HepG2 (cell line): ENCODE results near the gene UBL7. TPM values are rescaled to one million over a fixed set of nuclear protein-coding genes. Genes with fewer than 3 reads are reported as not detected.

Experiments used
- BCLAF1 ChIP-seq: fragments of 450-650 bp; IDR thresholded peaks from 2 replicates; pipeline ENCODE4 v1.6.1; 2017; ENCODE audit warnings: mild to moderate bottlenecking
- CCAR2 ChIP-seq: fragments of 200-400 bp; formaldehyde crosslinking; optimal IDR thresholded peaks from 2 replicates; pipeline ENCODE3; 2018; ENCODE audit warnings: low read depth, mild to moderate bottlenecking, low read length, moderate library complexity
- ELK4 ChIP-seq: sonication (generic); formaldehyde crosslinking; IDR thresholded peaks from 2 replicates; pipeline ENCODE4 v1.9.0; 2021; ENCODE audit warnings: missing genetic modification reagents, borderline replicate concordance
- ETV5 ChIP-seq: IDR thresholded peaks from 2 replicates; pipeline ENCODE4 v1.6.1; 2018; ENCODE audit warnings: missing biosample characterization, missing genetic modification reagents, inconsistent platforms, borderline replicate concordance
- FLYWCH1 ChIP-seq: sonication (generic); formaldehyde crosslinking; IDR thresholded peaks from 2 replicates; pipeline ENCODE4 v1.8.1; 2023; ENCODE audit warnings: mild to moderate bottlenecking, missing genetic modification reagents
- PATZ1 ChIP-seq: sonication (generic); formaldehyde crosslinking; IDR thresholded peaks from 2 replicates; pipeline ENCODE4 v1.4.0; 2020; ENCODE audit warnings: missing genetic modification reagents
- RFX3 ChIP-seq: IDR thresholded peaks from 2 replicates; pipeline ENCODE4 v1.6.1; 2016; ENCODE audit warnings: missing biosample characterization, missing genetic modification reagents
- SRSF9 ChIP-seq: fragments of 200-400 bp; formaldehyde crosslinking; IDR thresholded peaks from 2 replicates; pipeline ENCODE4 v1.6.1; 2018; ENCODE audit warnings: borderline replicate concordance, mild to moderate bottlenecking, low read depth, low read length; ENCODE audit not compliant: insufficient read depth, poor library complexity, severe bottlenecking
- SYNCRIP ChIP-seq: fragments of 200-400 bp; formaldehyde crosslinking; IDR thresholded peaks from 2 replicates; pipeline ENCODE4 v1.6.1; 2018; ENCODE audit warnings: mild to moderate bottlenecking, low read depth, low read length; ENCODE audit not compliant: insufficient read depth
- TAF1 ChIP-seq: sonication (generic); formaldehyde crosslinking; IDR thresholded peaks from 2 replicates; pipeline ENCODE4 v1.4.0; 2020; ENCODE audit warnings: missing genetic modification reagents
- TMF1 ChIP-seq: sonication (generic); formaldehyde crosslinking; IDR thresholded peaks from 2 replicates; pipeline ENCODE4 v1.8.1; 2022; ENCODE audit warnings: low read depth, missing genetic modification reagents
- ZBTB37 ChIP-seq: sonication (generic); formaldehyde crosslinking; IDR thresholded peaks from 2 replicates; pipeline ENCODE4 v1.4.0; 2020; ENCODE audit warnings: mild to moderate bottlenecking, missing genetic modification reagents
- ZC3H13 ChIP-seq: sonication (generic); formaldehyde crosslinking; IDR thresholded peaks from 2 replicates; pipeline ENCODE4 v1.8.1; 2023; ENCODE audit warnings: mild to moderate bottlenecking, missing genetic modification reagents, moderate library complexity
- ZFP36 ChIP-seq: fragments of 150-350 bp; IDR thresholded peaks from 2 replicates; pipeline ENCODE4 v1.6.1; 2018; ENCODE audit warnings: borderline replicate concordance, low read length, low read depth; ENCODE audit not compliant: partially characterized antibody
- ZNF256 ChIP-seq: sonication (generic); formaldehyde crosslinking; conservative IDR thresholded peaks from 2 replicates; pipeline ENCODE4 v1.4.0; 2020; ENCODE audit warnings: missing genetic modification reagents
- ZNF354B ChIP-seq: sonication (generic); formaldehyde crosslinking; IDR thresholded peaks from 2 replicates; pipeline ENCODE4 v1.8.0; 2022; ENCODE audit warnings: mild to moderate bottlenecking, missing genetic modification reagents
- ZNF451 ChIP-seq: sonication (generic); formaldehyde crosslinking; IDR thresholded peaks from 2 replicates; pipeline ENCODE4 v1.5.0; 2020; ENCODE audit warnings: mild to moderate bottlenecking, missing genetic modification reagents
- ZNF768 ChIP-seq: sonication (generic); formaldehyde crosslinking; IDR thresholded peaks from 2 replicates; pipeline ENCODE4 v1.4.0; 2020; ENCODE audit warnings: missing genetic modification reagents
- ZNF773 ChIP-seq: sonication (generic); formaldehyde crosslinking; IDR thresholded peaks from 2 replicates; pipeline ENCODE4 v1.4.0; 2020; ENCODE audit warnings: missing genetic modification reagents, borderline replicate concordance
- polyA plus RNA-seq, 8 experiments: library from polyadenylated mRNA; depleted of rRNA in 3 of 8; stranded (reverse) in 7 of 8; unstranded in 1 of 8; fragments of >200 nt; fragmentation: Illumina TruSeq in 4 of 8; extraction: Trizol in 4 of 8; gene quantifications; 2 replicates each; pipeline versions ENCODE4 v1.2.1 to v1.2.3, GENCODE V29; 2011 to 2016; ENCODE audit warnings: low read depth in 4 of 8, missing spikeins in 1 of 8, mixed read lengths in 1 of 8; ENCODE audit not compliant: insufficient read depth in 1 of 8
- total RNA-seq, 5 experiments: library from RNA; depleted of rRNA; stranded (reverse); fragments of >200 nt; fragmentation: Illumina TruSeq; extraction: Trizol; gene quantifications; 2 replicates each; pipeline ENCODE4 v1.2.3, GENCODE V29; 2016; ENCODE audit warnings: low read depth in 1 of 5

The UBL7 gene
- total and polyA plus RNA-seq, 2 of the 13 experiments (the other 11 are each of a cell fraction or from before 2014, with no cell fraction given) = 55.0 to 63.5 TPM

- TF ChIP-seq PATZ1 (CRISPR knock-in tag) (peak; percentile 73), RFX3 (CRISPR knock-in tag) (no peak), ZNF773 (CRISPR knock-in tag) (no peak), ZNF451 (CRISPR knock-in tag) (no peak), TAF1 (CRISPR knock-in tag) (peak; percentile 96), ETV5 (CRISPR knock-in tag) (peak; percentile 93), SYNCRIP (no peak), ZFP36 (no peak), CCAR2 (no peak), BCLAF1 (no peak), FLYWCH1 (CRISPR knock-in tag) (no peak), TMF1 (CRISPR knock-in tag) (no peak), ZC3H13 (CRISPR knock-in tag) (peak; percentile 58; the same call in 1 of the 2 replicates), ZNF354B (CRISPR knock-in tag) (0 out of 2 replicates have a peak, but pooled peaks have one; percentile 53), ZBTB37 (CRISPR knock-in tag) (no peak; the same call in 1 of the 2 replicates), ZNF768 (CRISPR knock-in tag) (peak; percentile 65; the same call in 1 of the 2 replicates), SRSF9 (no peak), ELK4 (no peak), ZNF256 (CRISPR knock-in tag) (no peak)
Measured at GRCh38 chr15:74460871-74461846, at the start of gene UBL7 (continued).
